Sigmoid colon (tissue), 4 donors: ENCODE data around the gene SIPA1L3.

Experiments used
- CTCF ChIP-seq, 4 experiments: fragments of 450-650 bp in 3 of 4; fragments of 200-600 bp in 1 of 4; IDR thresholded peaks; one replicate each; pipeline ENCODE4 v1.5.1; 2016 to 2019; ENCODE audit warnings: antibody characterized with exemption in 4 of 4, mild to moderate bottlenecking in 3 of 4, moderate library complexity in 2 of 4
- EP300 ChIP-seq, 4 donors: sonication (generic); formaldehyde crosslinking; IDR thresholded peaks; one replicate each; pipeline ENCODE4 v1.6.1; 2017; ENCODE audit warnings: antibody characterized with exemption in 4 of 4
- POLR2A ChIP-seq, 2 donors: fragments of 450-650 bp; IDR thresholded peaks; one replicate each; pipeline ENCODE4 v1.6.1; 2016; ENCODE audit warnings: antibody characterized with exemption in 2 of 2, mild to moderate bottlenecking in 2 of 2, moderate library complexity in 2 of 2
- POLR2AphosphoS5 ChIP-seq, 4 donors: sonication (generic); formaldehyde crosslinking; IDR thresholded peaks; one replicate each; pipeline ENCODE4 v1.6.1; 2017; ENCODE audit warnings: antibody characterized with exemption in 4 of 4

GRCh38 chr19:38213469-38213868 is 306.5 kb downstream of the SIPA1L3 start:
- TF ChIP-seq POLR2A (IDR thresholded peaks at IDR 0.05) (no peak), CTCF (IDR thresholded peaks at IDR 0.05) (no peak), POLR2AphosphoS5 (IDR thresholded peaks at IDR 0.05) (no peak), EP300 (IDR thresholded peaks at IDR 0.05) (no peak)
